GM19397 (cell line): ENCODE measurements around the gene TXNDC2.
"Not testable (repeated sequence)": the region's sequence is repeated elsewhere in the genome, so short reads cannot be mapped to it uniquely, and the experiment has no call there.

Experiments used
- ATAC-seq: cut with Tn5 transposase; IDR thresholded peaks from one replicate; pipeline ENCODE4 v1.9.1; 2021; ENCODE audit warnings: mild to moderate bottlenecking, moderate library complexity; ENCODE audit not compliant: unreplicated experiment

TXNDC2 gene

GRCh38 chr18:9885170-9886004 is at the start of gene TXNDC2:
TXNDC2 (plus strand) TSS chr18:9885973; CDS start chr18:9886681, 708 bp downstream.
- ATAC-seq = no peak

DNA sequence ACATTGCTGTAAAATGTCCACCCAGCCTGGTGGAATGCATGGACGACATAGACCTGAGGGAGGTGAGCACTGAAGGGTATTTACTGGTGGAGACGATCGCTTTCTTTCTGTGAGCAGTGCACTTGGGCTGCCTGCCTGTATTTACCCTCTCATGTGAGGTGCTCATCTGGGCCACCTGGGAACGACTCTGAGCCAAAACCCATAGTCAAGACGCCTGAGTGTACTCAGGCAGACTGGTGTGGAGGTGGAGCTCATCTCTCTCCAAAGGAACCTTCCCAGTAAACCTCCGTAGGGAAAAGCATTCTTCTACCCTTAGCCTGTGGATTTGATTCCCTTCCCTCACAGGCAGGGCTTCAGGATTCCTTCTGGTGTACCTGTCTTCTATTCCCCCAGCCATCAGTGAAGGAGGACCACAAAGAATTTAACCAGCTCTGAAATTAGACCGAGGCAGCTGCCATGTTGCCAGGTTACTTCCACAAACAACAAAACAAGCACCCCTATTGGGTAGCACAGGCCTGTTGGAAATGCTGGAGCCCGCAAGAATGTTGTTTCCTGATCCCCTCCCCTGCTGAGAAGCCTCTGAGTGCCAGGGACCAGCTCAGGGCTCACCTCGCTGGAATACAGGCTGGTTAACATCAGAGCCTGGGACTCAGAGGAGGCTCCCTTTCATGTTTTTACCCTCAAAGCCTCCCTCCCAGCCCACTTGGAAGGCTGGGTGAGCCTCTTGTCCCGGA is 47.5 kb upstream of the TXNDC2 start:
- no peak for ATAC-seq

- no peak for ATAC-seq
Observed at GRCh38 chr18:9839211-9839610, 46.6 kb upstream of the TXNDC2 start.

GRCh38 chr18:9839853-9840252 is 45.9 kb upstream of the TXNDC2 start:
- no peak for ATAC-seq

DNA sequence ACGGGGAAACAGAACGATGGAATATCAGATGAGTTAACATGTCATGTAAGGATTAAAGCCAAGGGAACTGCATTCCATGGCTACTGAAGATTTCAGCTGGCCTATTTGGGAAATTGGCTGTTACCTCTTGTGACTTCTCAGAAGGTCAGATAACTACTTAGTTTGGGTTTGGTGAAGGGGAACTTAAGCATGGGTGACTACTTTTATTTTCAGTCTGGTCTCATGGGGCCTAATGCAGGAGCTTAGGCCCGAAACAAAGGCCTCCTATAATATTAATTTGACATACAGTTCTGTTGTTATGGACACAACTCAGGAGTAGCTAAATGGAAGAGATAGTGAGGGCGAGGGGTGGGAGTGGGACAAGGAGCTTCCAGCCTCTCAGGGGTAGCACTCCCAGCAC is 44.0 kb upstream of the TXNDC2 start:
- ATAC-seq = no peak

GRCh38 chr18:9842448-9842847 is 43.3 kb upstream of the TXNDC2 start:
- no peak for ATAC-seq

DNA sequence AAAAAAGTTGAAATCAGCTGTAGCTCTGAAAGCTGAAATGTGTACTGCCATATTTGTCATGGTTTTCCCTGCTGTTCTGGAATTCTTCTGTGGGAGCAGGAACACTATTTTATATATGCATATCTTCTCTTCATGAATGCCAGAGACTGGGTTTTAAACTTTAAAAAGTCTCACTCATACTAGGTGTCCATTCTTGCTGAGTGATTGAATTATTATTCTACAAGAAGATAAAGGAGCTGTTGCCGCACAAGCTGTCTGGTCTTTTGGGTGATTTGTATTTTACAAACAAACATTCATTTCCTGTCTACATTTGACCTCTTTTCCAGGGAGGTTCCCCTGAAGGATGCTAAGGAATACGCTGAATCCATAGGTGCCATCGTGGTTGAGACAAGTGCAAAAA is 40.5 kb upstream of the TXNDC2 start:
- ATAC-seq = no peak

- no peak for ATAC-seq
Observed at GRCh38 chr18:9846162-9846925, 39.4 kb upstream of the TXNDC2 start.

DNA sequence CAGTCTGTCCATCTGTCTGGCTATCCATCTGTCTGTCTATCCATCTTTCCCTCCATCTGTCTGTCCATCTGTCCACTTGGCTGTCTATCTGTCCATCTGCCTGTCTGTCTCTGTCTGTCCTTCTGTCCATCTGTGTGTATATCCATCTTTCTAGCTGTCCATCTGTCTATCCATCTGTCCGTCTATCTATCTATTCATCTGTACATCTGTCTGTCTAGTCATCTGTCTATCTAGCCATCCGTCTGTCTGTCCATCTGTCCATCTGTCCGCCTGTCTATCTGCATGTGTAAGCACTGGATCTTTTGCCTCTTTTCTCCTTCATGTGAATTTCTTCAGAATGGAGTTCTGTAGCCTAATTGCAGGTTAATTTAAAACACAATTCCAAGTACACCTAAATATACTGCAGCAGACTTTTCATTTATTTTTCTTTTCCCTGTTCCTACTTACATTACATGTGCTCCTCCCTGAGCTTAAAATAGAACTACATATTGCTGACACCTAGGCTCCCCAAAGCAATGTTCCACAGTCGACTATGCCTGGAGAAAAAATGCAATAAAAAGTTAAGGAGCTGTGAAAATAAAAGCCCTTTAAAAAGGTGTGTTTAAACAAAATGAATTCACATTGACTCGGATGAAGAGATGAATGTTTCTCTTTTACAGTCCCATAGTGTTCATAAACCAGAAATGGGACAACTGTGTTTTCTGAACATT is 37.4 kb upstream of the TXNDC2 start:
- ATAC-seq = no peak

GRCh38 chr18:9849407-9850283 is 36.1 kb upstream of the TXNDC2 start:
- no peak for ATAC-seq

DNA sequence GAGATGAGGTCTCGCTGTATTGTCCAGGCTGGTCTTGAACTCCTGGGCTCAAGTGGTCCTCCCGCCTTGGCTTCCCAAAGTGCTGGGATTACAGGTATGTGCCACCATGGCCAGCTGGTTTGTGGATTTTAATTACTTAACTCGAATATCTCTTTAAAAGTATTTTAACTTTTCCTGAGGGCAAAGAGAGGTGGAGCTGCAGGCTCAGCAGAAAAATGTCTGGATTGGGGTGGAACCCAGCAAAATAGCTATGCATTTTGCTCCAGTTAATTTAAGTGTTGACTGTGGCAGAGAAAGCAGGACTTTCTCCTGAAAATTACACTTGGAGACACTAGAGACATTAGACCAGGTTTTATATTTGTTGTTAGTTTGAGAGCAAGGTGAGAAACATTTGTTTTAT is 35.5 kb upstream of the TXNDC2 start:
- no peak for ATAC-seq

GRCh38 chr18:9851511-9851910 is 34.3 kb upstream of the TXNDC2 start:
- no peak for ATAC-seq

DNA sequence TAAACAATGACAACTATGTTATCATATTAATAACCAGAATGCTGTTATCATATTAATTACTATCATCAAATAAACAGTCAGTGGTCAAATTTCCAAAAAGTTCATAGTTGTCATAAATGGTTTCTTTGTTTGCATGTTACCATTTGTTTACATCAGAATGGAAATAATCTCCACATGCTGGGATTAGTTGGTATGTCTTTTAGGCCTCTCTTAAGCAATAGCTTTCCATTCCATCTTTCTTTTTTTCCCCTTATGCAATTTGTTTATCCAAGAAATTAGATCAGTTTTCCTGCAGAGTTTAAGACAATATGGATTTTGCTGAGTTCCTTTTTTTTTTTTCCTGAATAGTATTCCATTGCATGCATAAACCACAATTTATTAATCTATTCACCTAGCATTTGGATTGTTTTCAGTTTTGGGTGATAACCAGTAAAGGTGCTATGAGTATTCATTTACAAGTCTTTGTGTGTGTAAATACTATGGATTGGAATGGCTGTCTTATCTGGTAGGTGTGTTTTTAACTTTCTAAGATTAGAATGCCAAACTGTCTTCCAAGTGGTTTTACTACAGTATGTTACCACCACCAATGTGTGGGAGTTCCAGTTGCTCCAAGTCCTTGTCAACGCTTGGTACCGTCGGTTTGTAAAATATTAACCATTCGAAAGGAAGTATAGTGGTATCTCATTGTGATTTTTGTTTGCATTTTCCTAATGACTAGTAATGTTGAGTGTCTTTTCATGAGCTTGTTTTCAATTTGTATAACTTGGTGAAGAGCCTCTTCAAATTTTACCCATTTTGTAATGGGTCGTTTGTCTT is 33.3 kb upstream of the TXNDC2 start:
- no peak for ATAC-seq

- ATAC-seq = no peak
Observed at GRCh38 chr18:9854801-9855676, 30.7 kb upstream of the TXNDC2 start.

- ATAC-seq = no peak
Observed at GRCh38 chr18:9855681-9856080, 30.1 kb upstream of the TXNDC2 start.

- no peak for ATAC-seq
Observed at GRCh38 chr18:9856092-9856491, 29.7 kb upstream of the TXNDC2 start.

DNA sequence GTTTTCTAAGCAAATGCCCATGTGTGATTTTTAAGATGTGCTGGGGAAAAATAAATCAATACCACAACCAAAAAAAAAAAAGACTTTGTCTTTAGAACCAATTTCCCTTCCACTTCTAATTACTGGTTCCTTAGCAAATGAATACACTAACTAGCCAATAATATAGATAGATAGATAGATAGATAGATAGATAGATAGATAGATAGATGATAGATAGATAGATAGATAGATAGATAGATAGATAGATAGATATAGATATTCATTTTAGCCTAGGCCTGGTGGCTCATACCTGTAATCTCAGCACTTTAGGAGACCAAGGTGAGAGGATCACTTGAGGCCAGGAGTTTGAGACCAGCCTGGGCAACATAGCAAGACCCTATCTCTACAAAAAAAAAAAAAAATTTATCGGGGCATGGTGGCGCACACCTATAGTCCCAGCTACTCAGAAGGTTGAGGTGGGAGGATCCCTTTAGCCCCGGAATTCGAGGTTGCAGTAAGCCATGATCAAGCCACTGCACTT is 28.2 kb upstream of the TXNDC2 start:
- not testable (repeated sequence) for ATAC-seq

DNA sequence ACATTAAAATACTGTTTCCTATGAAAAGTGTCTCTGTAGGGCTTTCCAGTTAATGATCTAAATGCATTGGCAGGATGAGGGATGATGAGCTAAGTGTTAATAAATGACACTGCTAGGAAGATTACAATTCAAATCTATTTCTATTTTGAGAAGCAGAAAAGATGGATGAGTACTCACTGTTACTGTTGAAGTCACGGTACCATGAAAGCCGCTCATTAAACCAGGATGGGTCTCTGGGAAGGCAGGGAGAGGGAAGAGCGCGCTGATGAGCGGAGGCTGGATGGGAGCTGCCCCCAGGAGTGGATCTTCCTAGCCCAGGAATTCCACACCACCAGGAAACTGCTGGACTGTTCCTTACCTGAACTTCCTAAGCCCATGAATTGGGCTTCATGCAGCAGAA is 27.1 kb upstream of the TXNDC2 start:
- no peak for ATAC-seq
